IMR-90 (cell line): ENCODE measurements around the gene PELO.

ENCODE experiments used
- CEBPB ChIP-seq: IDR thresholded peaks from 2 replicates; pipeline ENCODE4 v1.6.1; 2012; ENCODE audit warnings: low read depth, low read length, improper control_type of control experiment
- CTCF ChIP-seq: conservative IDR thresholded peaks from 2 replicates; pipeline ENCODE4 v1.5.1; 2012; ENCODE audit warnings: mild to moderate bottlenecking, low read depth, low read length, improper control_type of control experiment
- MAZ ChIP-seq: IDR thresholded peaks from 2 replicates; pipeline ENCODE4 v1.6.1; 2012; ENCODE audit warnings: low read depth, mild to moderate bottlenecking, low read length, improper control_type of control experiment, moderate library complexity, borderline replicate concordance

- no peak for TF ChIP-seq CTCF
- no peak for TF ChIP-seq CEBPB
- no peak for TF ChIP-seq MAZ
Measured at GRCh38 chr5:52830650-52831049, 42.9 kb downstream of the PELO start.
